OCI-LY3 (cell line): ENCODE measurements around the gene PRPF40B.

Experiments
- EZH2phosphoT487 ChIP-seq: fragments of 200-600 bp; shearing (Covaris generic); IDR thresholded peaks from 2 replicates; pipeline ENCODE4 v1.6.1; 2018; ENCODE audit warnings: antibody characterized with exemption, mixed run types, low read depth
- TF ChIP-seq, protein P1 (sequence below): fragments of 200-600, 300-600 bp; sonication (generic); IDR thresholded peaks from 2 replicates; pipeline ENCODE4 v1.5.1; 2014; ENCODE audit warnings: antibody characterized with exemption, low read length, low read depth

GRCh38 chr12:49584591-49584990 is 38.8 kb upstream of the PRPF40B start:
- TF ChIP-seq, protein P1, sequence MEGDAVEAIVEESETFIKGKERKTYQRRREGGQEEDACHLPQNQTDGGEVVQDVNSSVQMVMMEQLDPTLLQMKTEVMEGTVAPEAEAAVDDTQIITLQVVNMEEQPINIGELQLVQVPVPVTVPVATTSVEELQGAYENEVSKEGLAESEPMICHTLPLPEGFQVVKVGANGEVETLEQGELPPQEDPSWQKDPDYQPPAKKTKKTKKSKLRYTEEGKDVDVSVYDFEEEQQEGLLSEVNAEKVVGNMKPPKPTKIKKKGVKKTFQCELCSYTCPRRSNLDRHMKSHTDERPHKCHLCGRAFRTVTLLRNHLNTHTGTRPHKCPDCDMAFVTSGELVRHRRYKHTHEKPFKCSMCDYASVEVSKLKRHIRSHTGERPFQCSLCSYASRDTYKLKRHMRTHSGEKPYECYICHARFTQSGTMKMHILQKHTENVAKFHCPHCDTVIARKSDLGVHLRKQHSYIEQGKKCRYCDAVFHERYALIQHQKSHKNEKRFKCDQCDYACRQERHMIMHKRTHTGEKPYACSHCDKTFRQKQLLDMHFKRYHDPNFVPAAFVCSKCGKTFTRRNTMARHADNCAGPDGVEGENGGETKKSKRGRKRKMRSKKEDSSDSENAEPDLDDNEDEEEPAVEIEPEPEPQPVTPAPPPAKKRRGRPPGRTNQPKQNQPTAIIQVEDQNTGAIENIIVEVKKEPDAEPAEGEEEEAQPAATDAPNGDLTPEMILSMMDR: no peak
- TF ChIP-seq EZH2phosphoT487: no peak
